Measurements from ENCODE around the gene ADPRHL1. TPM values are rescaled to one million over a fixed set of nuclear protein-coding genes. Genes with fewer than 3 reads are reported as not detected.

ADPRHL1 gene
- total and polyA plus RNA-seq, 2 donors (not counting 3 experiments of a cell fraction or from before 2014, with no cell fraction given), result 0.52 to 0.97 TPM

- H3K79me2 ChIP-seq (ENCODE audit: control insufficient read depth, insufficient read depth, low read length), result no peaks in the 10 kb centered on the region
- H3K9me3 ChIP-seq (replicated peaks; ENCODE audit: control insufficient read depth, insufficient read depth, low read length), result no peaks in the 10 kb centered on the region
- H3K4me2 ChIP-seq (ENCODE audit: insufficient read depth, low read length), result no peak overlapping the region
- TF ChIP-seq EZH2 (IDR thresholded peaks at IDR 0.05; ENCODE audit: borderline replicate concordance, low read depth, low read length, severe bottlenecking) (no peak), JUN (IDR thresholded peaks at IDR 0.05; ENCODE audit: borderline replicate concordance, insufficient read depth, insufficient read length, low read depth) (no peak), MAX (IDR thresholded peaks at IDR 0.05; ENCODE audit: insufficient read depth, insufficient read length) (no peak), CTCF (IDR thresholded peaks at IDR 0.05; ENCODE audit: extremely low read depth in 1 of 2, insufficient read depth in 1 of 2, low read depth in 1 of 2, low read length in 2 of 2) (no peak)
- H3K27me3 ChIP-seq (ENCODE audit: control insufficient read depth in 2 of 2, insufficient read depth in 2 of 2, low read length in 2 of 2), result no peaks in the 10 kb centered on the region
- no peaks in the 10 kb centered on the region for H4K20me1 ChIP-seq (replicated peaks; ENCODE audit: control insufficient read depth, extremely low read depth, insufficient read depth, low read length)
- ChIA-PET CTCF (interaction anchor here (1.2 kb wide), 1 partner anchor 8 kb away, joined by 5 read pairs; no protein-coding TSS in a partner anchor), POLR2A (no interaction called here)
- no TSS peak for BruUV-seq (replicated peaks)
- H3K27ac ChIP-seq (ENCODE audit: insufficient read depth, low read depth, low read length), result no peak overlapping the region
- DNase-seq (ENCODE audit: low read depth, low spot score) (no peak), FAIRE-seq (no peak)
- dilution Hi-C loops (cut with MboI; ENCODE audit: extremely low pct_ligation_motif_present, low sequenced_read_pairs), result no loop called here
- H3K9ac ChIP-seq (replicated peaks; ENCODE audit: extremely low read depth, insufficient read depth, low read length), result no peak overlapping the region
- no peaks in the 10 kb centered on the region for H3K36me3 ChIP-seq (ENCODE audit: control insufficient read depth in 2 of 2, extremely low read depth in 1 of 2, insufficient read depth in 2 of 2, low read length in 2 of 2)
- no peaks in the 10 kb centered on the region for H3K9me1 ChIP-seq (replicated peaks; ENCODE audit: control insufficient read depth, extremely low read depth, insufficient read depth, low read length)
- intact Hi-C loops (cut with micrococcal nuclease), result no loop called here
- H2AFZ ChIP-seq (ENCODE audit: low read depth, low read length), result no peak overlapping the region
- H3K4me1 ChIP-seq (ENCODE audit: control insufficient read depth, extremely low read depth, insufficient read depth, low read length), result no peaks in the 10 kb centered on the region
- no peak overlapping the region for H3K4me3 ChIP-seq (replicated peaks in 1 of 3; ENCODE audit: insufficient read depth in 1 of 3, low read depth in 1 of 3, low read length in 3 of 3)
Observed at GRCh38 chr13:113401452-113402415, 51.6 kb downstream of the ADPRHL1 start.

Measured in endothelial cell of umbilical vein (primary cell).